Activated CD4-positive, alpha-beta T cell treated with anti-CD3 and anti-CD28 coated beads, Interleukin-2, amount 10 ng/mL, durations not matched to agents 24 days and 14 days (primary cell): ENCODE results near the gene FCGR3A. TPM values are rescaled to one million over a fixed set of nuclear protein-coding genes. Genes with fewer than 3 reads are reported as not detected.
"Not testable (repeated sequence)": the region's sequence is repeated elsewhere in the genome, so short reads cannot be mapped to it uniquely, and the experiment has no call there.

Source experiments
- DNase-seq: peaks from one replicate; pipeline ENCODE4 v3.0.0; 2022
- H3K27ac Mint-ChIP-seq: one replicate; pipeline ENCODE4 v1.8.0; 2022; ENCODE audit warnings: mild to moderate bottlenecking, mixed read lengths
- H3K27me3 Mint-ChIP-seq: one replicate; pipeline ENCODE4 v1.8.0; 2022; ENCODE audit warnings: mixed read lengths
- H3K36me3 Mint-ChIP-seq: one replicate; pipeline ENCODE4 v1.8.0; 2022; ENCODE audit warnings: low read depth, mild to moderate bottlenecking, mixed read lengths
- H3K4me1 Mint-ChIP-seq: one replicate; pipeline ENCODE4 v1.8.0; 2021; ENCODE audit warnings: mixed read lengths
- H3K4me3 Mint-ChIP-seq: one replicate; pipeline ENCODE4 v1.8.0; 2022; ENCODE audit warnings: mild to moderate bottlenecking, moderate library complexity, mixed read lengths
- H3K9me3 Mint-ChIP-seq: one replicate; pipeline ENCODE4 v1.8.0; 2021; ENCODE audit warnings: mixed read lengths
- intact Hi-C: fragments of 100-400 bp; cut with micrococcal nuclease; formaldehyde crosslinking; loops from one replicate; pipeline ENCODE4 v1.15.1; 2023
- total RNA-seq: library from RNA; stranded (reverse); gene quantifications from 2 replicates; pipeline ENCODE4 v1.2.3, GENCODE V29; 2022

Gene FCGR3A
- total RNA-seq, 1 donor from 2014 or later: not detected

- H3K4me3 Mint-ChIP-seq, intact Hi-C loops, H3K4me1 Mint-ChIP-seq, H3K27ac Mint-ChIP-seq, H3K9me3 Mint-ChIP-seq, H3K36me3 Mint-ChIP-seq, DNase-seq: not testable (repeated sequence)
- H3K27me3 Mint-ChIP-seq: peaks cover 16% of the 10 kb centered on the region
These were observed 22.1 kb upstream of the FCGR3A start for GRCh38 chr1:161571703-161572102.

- DNase-seq, intact Hi-C loops, H3K9me3 Mint-ChIP-seq, H3K27ac Mint-ChIP-seq, H3K4me1 Mint-ChIP-seq, H3K4me3 Mint-ChIP-seq, H3K36me3 Mint-ChIP-seq: not testable (repeated sequence)
- peaks cover 24% of the 10 kb centered on the region for H3K27me3 Mint-ChIP-seq
These were observed 17.0 kb upstream of the FCGR3A start for GRCh38 chr1:161566602-161566960.

- DNase-seq, H3K4me3 Mint-ChIP-seq, H3K36me3 Mint-ChIP-seq, H3K27ac Mint-ChIP-seq, intact Hi-C loops, H3K9me3 Mint-ChIP-seq: not testable (repeated sequence)
- H3K4me1 Mint-ChIP-seq: peaks cover 12% of the 10 kb centered on the region
- H3K27me3 Mint-ChIP-seq: peaks cover 16% of the 10 kb centered on the region
These were observed 13.9 kb upstream of the FCGR3A start for GRCh38 chr1:161563522-161563921.

- H3K4me3 Mint-ChIP-seq, H3K9me3 Mint-ChIP-seq, intact Hi-C loops, H3K27ac Mint-ChIP-seq, DNase-seq, H3K36me3 Mint-ChIP-seq: not testable (repeated sequence)
- peaks cover 13% of the 10 kb centered on the region for H3K4me1 Mint-ChIP-seq
- H3K27me3 Mint-ChIP-seq: peaks cover 14% of the 10 kb centered on the region
These were observed 12.8 kb upstream of the FCGR3A start for GRCh38 chr1:161562441-161562840.

GRCh38 chr1:161560960-161561715 lies 11.5 kb upstream of the FCGR3A start:
- H3K9me3 Mint-ChIP-seq, H3K4me1 Mint-ChIP-seq, H3K36me3 Mint-ChIP-seq, intact Hi-C loops, H3K4me3 Mint-ChIP-seq: not testable (repeated sequence)
- H3K27ac Mint-ChIP-seq: peak overlapping the region; percentile 39
- peaks cover 11% of the 10 kb centered on the region for H3K27me3 Mint-ChIP-seq
- peak; percentile 65 for DNase-seq

GRCh38 chr1:161557506-161558450 lies 8.2 kb upstream of the FCGR3A start:
- H3K9me3 Mint-ChIP-seq, H3K4me3 Mint-ChIP-seq, H3K27me3 Mint-ChIP-seq, H3K27ac Mint-ChIP-seq, DNase-seq, H3K36me3 Mint-ChIP-seq, intact Hi-C loops: not testable (repeated sequence)
- peaks cover 18% of the 10 kb centered on the region for H3K4me1 Mint-ChIP-seq

GRCh38 chr1:161556990-161557389 lies 7.4 kb upstream of the FCGR3A start:
- H3K4me3 Mint-ChIP-seq, DNase-seq, H3K27ac Mint-ChIP-seq, intact Hi-C loops, H3K36me3 Mint-ChIP-seq, H3K9me3 Mint-ChIP-seq, H3K27me3 Mint-ChIP-seq: not testable (repeated sequence)
- H3K4me1 Mint-ChIP-seq: peaks cover 18% of the 10 kb centered on the region

GRCh38 chr1:161556143-161556542 lies 6.5 kb upstream of the FCGR3A start:
- peaks cover 16% of the 10 kb centered on the region for H3K4me1 Mint-ChIP-seq
- H3K27me3 Mint-ChIP-seq, H3K4me3 Mint-ChIP-seq, H3K36me3 Mint-ChIP-seq, H3K27ac Mint-ChIP-seq, intact Hi-C loops, H3K9me3 Mint-ChIP-seq, DNase-seq: not testable (repeated sequence)

GRCh38 chr1:161554815-161555417 lies 5.3 kb upstream of the FCGR3A start:
- intact Hi-C loops, H3K36me3 Mint-ChIP-seq, H3K4me3 Mint-ChIP-seq, H3K27me3 Mint-ChIP-seq, H3K9me3 Mint-ChIP-seq: not testable (repeated sequence)
- H3K27ac Mint-ChIP-seq: peak overlapping the region; percentile 7
- DNase-seq: peak; percentile 76
- H3K4me1 Mint-ChIP-seq: peaks cover 12% of the 10 kb centered on the region

- H3K9me3 Mint-ChIP-seq, H3K36me3 Mint-ChIP-seq, DNase-seq, H3K27me3 Mint-ChIP-seq, intact Hi-C loops: not testable (repeated sequence)
- Mint-ChIP-seq H3K4me1 (peaks cover 12% of the 10 kb centered on the region), H3K27ac (peak overlapping the region; percentile 90), H3K4me3 (peak overlapping the region; percentile 47)
These were observed 4.7 kb upstream of the FCGR3A start for GRCh38 chr1:161554340-161554739.

GRCh38 chr1:161553631-161554030 lies 4.0 kb upstream of the FCGR3A start:
- intact Hi-C loops, H3K9me3 Mint-ChIP-seq, DNase-seq, H3K4me3 Mint-ChIP-seq, H3K27me3 Mint-ChIP-seq, H3K27ac Mint-ChIP-seq, H3K36me3 Mint-ChIP-seq: not testable (repeated sequence)
- H3K4me1 Mint-ChIP-seq: peaks cover 12% of the 10 kb centered on the region

GRCh38 chr1:161550942-161551341 lies 1.3 kb upstream of the FCGR3A start:
- H3K9me3 Mint-ChIP-seq, H3K27ac Mint-ChIP-seq, H3K4me3 Mint-ChIP-seq, H3K36me3 Mint-ChIP-seq, DNase-seq, intact Hi-C loops, H3K27me3 Mint-ChIP-seq: not testable (repeated sequence)
- peaks cover 10% of the 10 kb centered on the region for H3K4me1 Mint-ChIP-seq

- H3K9me3 Mint-ChIP-seq, H3K27me3 Mint-ChIP-seq, H3K4me3 Mint-ChIP-seq, DNase-seq, H3K36me3 Mint-ChIP-seq, intact Hi-C loops, H3K27ac Mint-ChIP-seq, H3K4me1 Mint-ChIP-seq: not testable (repeated sequence)
These were observed 740 bp downstream of the FCGR3A start for GRCh38 chr1:161548749-161549406.
